ENCODE measurements around the gene PPP1R37. TPM values are rescaled to one million over a fixed set of nuclear protein-coding genes. Genes with fewer than 3 reads are reported as not detected.

PPP1R37 gene
- total RNA-seq, 2 experiments from 2014 or later = 12.7 to 13.1 TPM

DNA sequence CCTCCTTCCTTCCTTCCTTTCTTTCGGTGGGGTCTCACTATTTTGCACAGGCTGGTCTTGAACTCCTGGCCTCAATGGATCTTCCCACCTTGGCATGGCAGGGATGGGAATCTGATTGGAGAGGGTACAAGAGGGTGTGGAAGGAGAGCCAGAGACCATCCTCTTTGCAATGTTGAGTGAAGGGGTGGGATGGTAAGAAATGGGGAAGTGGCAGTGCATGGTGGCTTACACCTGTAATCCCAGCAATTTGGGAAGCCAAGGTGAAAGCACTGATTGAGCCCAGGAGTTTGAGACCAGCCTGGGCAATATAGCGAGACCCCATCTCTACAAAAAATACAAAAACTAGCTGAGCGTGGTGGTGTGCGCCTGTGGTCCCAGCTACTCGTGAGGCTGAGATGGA is 91.1 kb downstream of the PPP1R37 start:
- intact Hi-C loops (cut with micrococcal nuclease) = no loop called here
- DNase-seq = no peak
- H3K36me3 Mint-ChIP-seq = peaks cover 5% of the 10 kb centered on the region
- CTCF ChIA-PET = no interaction called here
- H3K9me3 Mint-ChIP-seq = no peaks in the 10 kb centered on the region
- no peak overlapping the region for H3K4me3 Mint-ChIP-seq
- H3K27ac Mint-ChIP-seq = no peak overlapping the region
- H3K27me3 Mint-ChIP-seq = no peaks in the 10 kb centered on the region
- H3K4me1 Mint-ChIP-seq (ENCODE audit: low read depth) = peaks cover 23% of the 10 kb centered on the region
- POLR2A ChIA-PET = no interaction called here

DNA sequence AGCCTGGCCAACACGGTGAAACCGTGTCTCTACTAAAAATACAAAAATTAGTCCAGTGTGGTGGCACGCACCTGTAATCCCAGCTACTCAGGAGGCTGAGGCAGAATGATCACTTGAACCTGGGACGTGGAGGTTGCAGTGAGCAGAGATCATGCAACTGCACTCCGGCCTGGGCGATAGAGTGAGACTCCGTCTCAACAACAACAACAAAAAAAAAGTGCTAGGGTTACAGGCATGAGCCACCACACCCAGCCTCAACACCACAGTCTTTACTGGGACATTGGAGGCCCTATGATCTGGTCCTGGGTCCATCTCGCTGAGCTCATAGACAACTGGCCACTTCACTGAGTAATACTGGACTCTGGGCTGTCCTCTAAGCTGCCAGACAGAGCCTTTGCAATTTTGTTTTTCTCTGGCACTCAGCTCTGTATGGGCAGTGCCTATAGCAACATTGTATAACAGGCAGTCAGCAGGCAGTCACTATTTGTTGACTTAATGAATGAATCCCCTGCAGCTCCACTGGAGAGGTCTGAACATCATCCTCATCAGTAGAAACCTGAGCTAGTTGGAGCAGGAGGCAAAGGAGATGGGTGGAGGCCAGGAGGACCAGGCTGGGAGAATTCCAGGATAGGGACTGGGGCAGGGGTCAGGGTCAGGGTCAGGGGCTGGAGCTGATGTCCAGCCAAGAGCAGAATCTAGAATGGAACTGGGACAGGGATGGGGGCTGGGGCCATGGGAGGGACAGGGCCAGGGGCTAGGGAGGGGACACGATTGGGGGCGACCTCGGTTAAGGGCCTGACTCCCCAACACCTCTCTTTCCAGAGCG is 93.7 kb downstream of the PPP1R37 start:
- CTCF ChIA-PET = interaction anchor here (0.7 to 2.6 kb wide), 10 partner anchors 8 to 197 kb away, joined by 3 to 11 read pairs (median 3); partner anchors contain the start of genes BLOC1S3 and TRAPPC6A
- Mint-ChIP-seq H3K9me3 (peaks cover 4% of the 10 kb centered on the region), H3K4me1 (ENCODE audit: low read depth) (peaks cover 4% of the 10 kb centered on the region), H3K4me3 (no peak overlapping the region), H3K36me3 (no peaks in the 10 kb centered on the region), H3K27me3 (no peaks in the 10 kb centered on the region), H3K27ac (no peak overlapping the region)
- intact Hi-C loops (cut with micrococcal nuclease) = no loop called here
- no peak for DNase-seq
- POLR2A ChIA-PET = no interaction called here

DNA sequence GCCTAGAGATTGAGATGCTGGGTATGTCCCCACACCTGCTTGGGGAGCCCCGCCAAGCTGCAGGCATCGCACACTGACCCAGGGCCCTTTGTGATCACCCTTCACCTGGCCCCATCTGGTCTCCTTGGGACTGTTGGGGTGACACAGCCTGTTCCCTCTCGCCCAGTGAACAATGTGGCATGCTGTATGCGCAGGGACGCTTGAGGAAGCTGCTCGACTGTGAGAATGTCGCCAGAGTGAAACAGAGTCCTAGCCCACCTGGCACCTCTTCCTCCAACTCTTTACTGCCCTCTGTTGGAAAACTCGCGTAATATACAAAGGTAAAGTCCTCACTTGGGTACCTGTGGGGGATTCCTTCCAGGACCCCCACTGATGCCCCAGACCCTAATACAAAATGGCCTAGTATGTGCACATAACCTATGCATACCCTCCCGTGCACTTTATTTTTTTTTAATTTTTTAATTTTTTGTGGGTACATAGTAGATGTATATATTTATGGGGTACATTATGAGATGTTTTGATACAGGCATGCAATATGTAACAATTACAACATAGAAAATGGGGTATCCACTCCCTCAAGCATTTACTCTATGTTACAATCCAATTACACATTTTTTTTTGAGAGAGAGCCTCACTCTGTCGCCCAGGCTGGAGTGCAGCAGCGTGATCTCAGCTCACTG is 94.6 kb downstream of the PPP1R37 start:
- Mint-ChIP-seq H3K4me3 (no peak overlapping the region), H3K27me3 (no peaks in the 10 kb centered on the region), H3K27ac (no peak overlapping the region), H3K9me3 (peaks cover 4% of the 10 kb centered on the region), H3K4me1 (ENCODE audit: low read depth) (peaks cover 4% of the 10 kb centered on the region), H3K36me3 (no peaks in the 10 kb centered on the region)
- ChIA-PET POLR2A (no interaction called here), CTCF (interaction anchor here (0.7 to 2.6 kb wide), 12 partner anchors 9 to 198 kb away, joined by 3 to 11 read pairs (median 3); partner anchors contain the start of genes BLOC1S3, MARK4 and TRAPPC6A)
- intact Hi-C loops (cut with micrococcal nuclease) = no loop called here
- DNase-seq = peak; percentile 36

DNA sequence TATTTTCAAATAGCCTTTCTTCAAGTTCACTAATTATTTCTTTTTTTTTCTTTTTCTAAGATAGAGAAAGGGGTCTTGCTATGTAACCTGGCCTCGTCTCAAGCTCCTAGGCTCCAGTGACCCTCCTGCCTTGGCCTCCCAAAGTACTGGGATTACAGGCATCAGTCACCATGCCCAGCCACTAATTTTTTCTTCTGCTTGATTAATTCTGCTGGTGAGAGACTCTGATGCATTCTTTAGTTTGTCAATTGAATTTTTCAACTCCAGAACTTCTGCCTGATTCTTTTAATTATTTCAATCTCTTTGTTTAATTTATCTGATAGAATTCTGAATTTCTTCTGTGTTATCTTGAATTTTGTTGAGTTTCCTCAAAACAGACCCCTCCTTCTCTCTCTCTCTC is 97.0 kb downstream of the PPP1R37 start:
- peaks cover 2% of the 10 kb centered on the region for H3K4me1 Mint-ChIP-seq (ENCODE audit: low read depth)
- peaks cover 4% of the 10 kb centered on the region for H3K9me3 Mint-ChIP-seq
- DNase-seq = no peak
- CTCF ChIA-PET = no interaction called here
- POLR2A ChIA-PET = no interaction called here
- no peaks in the 10 kb centered on the region for H3K36me3 Mint-ChIP-seq
- no peaks in the 10 kb centered on the region for H3K27me3 Mint-ChIP-seq
- intact Hi-C loops (cut with micrococcal nuclease) = loop anchor here (5.0 kb wide), 1 partner anchor 147 kb away; no protein-coding TSS in a partner anchor
- no peak overlapping the region for H3K27ac Mint-ChIP-seq
- no peak overlapping the region for H3K4me3 Mint-ChIP-seq

DNA sequence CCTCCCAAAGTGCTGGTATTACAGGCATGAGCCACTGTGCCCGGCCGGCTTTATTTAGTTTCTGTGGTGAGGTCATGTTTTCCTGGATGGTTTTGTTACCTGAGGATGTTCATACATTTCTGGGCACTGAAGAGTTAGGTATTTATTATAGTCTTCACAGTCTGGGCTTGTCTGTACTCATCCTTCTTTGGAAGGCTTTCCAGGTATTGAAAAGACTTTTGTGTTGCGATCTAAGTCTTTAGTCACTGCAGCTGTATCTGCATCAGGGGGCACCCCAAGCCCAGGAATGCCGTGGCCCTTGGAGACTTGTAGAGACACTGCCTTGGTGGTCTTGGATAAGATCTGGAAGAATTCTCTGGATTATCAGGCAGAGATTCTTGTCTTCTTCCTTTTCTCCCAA is 98.4 kb downstream of the PPP1R37 start:
- ChIA-PET CTCF (no interaction called here), POLR2A (no interaction called here)
- Mint-ChIP-seq H3K36me3 (no peaks in the 10 kb centered on the region), H3K27ac (no peak overlapping the region), H3K4me3 (no peak overlapping the region), H3K4me1 (ENCODE audit: low read depth) (peaks cover 2% of the 10 kb centered on the region), H3K27me3 (no peaks in the 10 kb centered on the region), H3K9me3 (peaks cover 4% of the 10 kb centered on the region)
- intact Hi-C loops (cut with micrococcal nuclease) = loop anchor here (5.0 kb wide), 1 partner anchor 146 kb away; no protein-coding TSS in a partner anchor
- no peak for DNase-seq

DNA sequence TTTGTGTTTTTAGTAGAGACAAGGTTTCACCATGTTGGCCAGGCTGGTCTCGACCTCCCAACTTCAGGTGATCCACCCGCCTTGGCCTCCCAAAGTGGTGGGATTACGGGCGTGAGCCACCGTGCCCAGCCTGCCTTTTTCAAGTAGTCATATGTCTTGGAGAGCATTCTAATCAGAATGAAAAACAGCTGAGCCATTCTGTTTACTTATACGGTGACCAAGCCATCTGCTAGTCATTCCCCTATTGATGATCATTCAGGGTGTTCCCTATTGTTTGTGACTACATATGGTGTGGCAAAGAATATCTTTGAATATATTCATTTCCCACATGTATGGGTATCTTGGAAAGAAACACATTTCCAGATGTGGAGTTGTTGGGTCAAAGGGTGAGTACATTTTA is 102.8 kb downstream of the PPP1R37 start:
- Mint-ChIP-seq H3K4me1 (ENCODE audit: low read depth) (no peaks in the 10 kb centered on the region), H3K27ac (no peak overlapping the region), H3K4me3 (no peak overlapping the region), H3K27me3 (no peaks in the 10 kb centered on the region), H3K36me3 (no peaks in the 10 kb centered on the region), H3K9me3 (no peaks in the 10 kb centered on the region)
- POLR2A ChIA-PET = no interaction called here
- DNase-seq = no peak
- intact Hi-C loops (cut with micrococcal nuclease) = no loop called here
- CTCF ChIA-PET = no interaction called here

Other genes with a start within 250 kb of the PPP1R37 start
- gene NECTIN2, start 246.9 kb upstream of the PPP1R37 start, total RNA-seq = 1 to 10 TPM in 1 of 2 experiments, under 1 TPM in 1; 0.71 to 1.9 TPM
- 10 to 100 TPM; 86.4 to 87.1 TPM for gene TOMM40, start 201.9 kb upstream of the PPP1R37 start, total RNA-seq
- under 1 TPM; 0.44 to 0.48 TPM for gene APOE, start 187.4 kb upstream of the PPP1R37 start, total RNA-seq
- 1 to 10 TPM; 1.4 to 2.2 TPM for gene APOC1, start 178.6 kb upstream of the PPP1R37 start, total RNA-seq
- gene APOC4, start 150.9 kb upstream of the PPP1R37 start, total RNA-seq = not detected
- gene APOC2, start 147.1 kb upstream of the PPP1R37 start, total RNA-seq = not detected
- 10 to 100 TPM; 43.9 to 45.0 TPM for gene CLPTM1, start 137.8 kb upstream of the PPP1R37 start, total RNA-seq
- 10 to 100 TPM; 62.4 to 63.1 TPM for gene RELB, start 91.7 kb upstream of the PPP1R37 start, total RNA-seq
- 10 to 100 TPM; 89.6 to 98.4 TPM for gene CLASRP, start 54.1 kb upstream of the PPP1R37 start, total RNA-seq
- 1 to 10 TPM; 3.2 to 3.6 TPM for gene ZNF296, start 16.7 kb upstream of the PPP1R37 start, total RNA-seq
- 10 to 100 TPM; 29.8 to 30.1 TPM for gene GEMIN7, start 13.9 kb upstream of the PPP1R37 start, total RNA-seq
- under 1 TPM; 0.10 to 0.22 TPM for gene NKPD1, start 67.8 kb downstream of the PPP1R37 start, total RNA-seq
- 10 to 100 TPM; 35.1 to 39.9 TPM for gene TRAPPC6A, start 85.1 kb downstream of the PPP1R37 start, total RNA-seq
- gene BLOC1S3, start 85.6 kb downstream of the PPP1R37 start, total RNA-seq = 10 to 100 TPM; 10.4 to 11.8 TPM
- not detected for gene EXOC3L2, start 152.2 kb downstream of the PPP1R37 start, total RNA-seq
- 10 to 100 TPM; 20.3 to 21.6 TPM for gene MARK4, start 158.1 kb downstream of the PPP1R37 start, total RNA-seq
- gene CKM, start 229.7 kb downstream of the PPP1R37 start, total RNA-seq = not detected
- gene KLC3, start 247.6 kb downstream of the PPP1R37 start, total RNA-seq = not detected